GM20431 (cell line): ENCODE measurements around the gene DNAJA3.

Source experiments
- in situ Hi-C: fragments of 300-500 bp; cut with MseI, MboI; formaldehyde crosslinking; loops from one replicate; pipeline ENCODE4 v1.15.0; 2020; ENCODE audit warnings: low sequenced_read_pairs; ENCODE audit not compliant: unreplicated experiment

The DNAJA3 gene

DNA sequence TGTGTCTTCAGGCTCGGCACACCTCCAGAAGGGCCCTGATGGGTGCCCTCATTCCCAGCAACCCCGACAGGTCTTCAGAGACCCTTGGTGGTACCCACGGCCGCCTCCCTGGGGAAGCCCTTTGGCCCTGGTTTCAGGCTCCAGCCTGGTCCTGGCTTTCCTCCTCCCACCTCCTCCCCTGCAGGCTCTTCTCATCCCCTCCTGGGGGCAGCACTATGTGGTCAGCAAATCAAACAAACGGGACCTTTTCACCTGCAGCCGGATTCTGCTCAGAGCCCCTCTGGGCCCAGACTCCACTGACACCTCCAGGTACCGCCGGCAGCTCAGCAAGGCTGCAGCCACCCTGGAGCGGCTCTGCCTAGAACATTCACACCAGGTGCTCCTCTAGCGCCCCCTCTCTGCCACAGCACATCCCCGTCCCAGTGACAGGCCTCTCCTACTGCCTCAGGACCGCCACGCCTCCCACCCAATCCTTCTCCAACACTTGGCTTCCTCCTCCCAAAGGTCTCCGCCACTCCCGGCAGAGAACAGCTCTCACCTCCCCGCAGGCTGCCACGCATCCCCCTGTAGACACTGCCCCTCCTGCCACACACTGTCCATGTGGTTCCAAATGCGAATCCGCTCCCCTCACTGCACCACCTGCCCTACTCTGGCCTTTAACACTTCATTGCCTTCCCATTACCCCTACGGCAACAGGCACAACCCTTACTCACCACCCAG is 21.3 kb upstream of the DNAJA3 start:
- in situ Hi-C loops, result no loop called here

DNA sequence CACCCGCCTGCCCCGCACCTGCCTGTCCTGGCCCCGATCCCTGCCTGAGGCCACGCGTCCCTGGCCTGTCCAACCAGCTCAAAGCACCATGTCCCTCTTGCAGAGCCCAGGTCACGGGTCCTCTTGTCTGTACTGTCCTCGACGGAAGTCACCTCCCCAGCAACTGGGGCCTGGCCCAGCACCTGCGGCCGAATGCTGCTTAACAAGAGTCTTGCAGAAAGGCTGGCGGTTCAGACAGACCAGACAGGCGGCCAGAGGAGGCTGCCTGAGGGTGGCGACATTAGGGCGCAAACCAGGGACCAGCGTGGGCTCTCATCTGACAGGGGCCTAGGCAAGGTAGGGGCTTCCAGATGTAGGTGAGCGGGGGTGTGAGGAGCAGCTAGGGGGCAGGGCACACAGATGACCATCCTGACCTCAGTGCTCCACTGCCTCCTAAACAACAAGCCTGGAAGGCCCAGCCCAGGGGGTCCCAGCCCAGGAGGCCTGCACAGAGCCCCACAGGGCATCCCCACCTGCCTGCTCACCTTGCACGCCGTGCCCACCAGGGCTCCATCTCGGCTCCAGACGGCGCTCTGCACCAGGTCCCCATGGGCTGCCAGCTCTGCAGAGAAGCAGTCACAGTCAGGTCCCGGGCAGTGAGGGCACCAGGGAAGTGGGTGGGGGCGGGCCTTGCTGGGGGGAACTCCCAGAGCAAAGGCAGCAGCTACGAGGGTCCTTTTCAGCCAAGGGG is 20.5 kb upstream of the DNAJA3 start:
- in situ Hi-C loops, result no loop called here

GRCh38 chr16:4407543-4408322 is 17.9 kb upstream of the DNAJA3 start:
- in situ Hi-C loops, result no loop called here

DNA sequence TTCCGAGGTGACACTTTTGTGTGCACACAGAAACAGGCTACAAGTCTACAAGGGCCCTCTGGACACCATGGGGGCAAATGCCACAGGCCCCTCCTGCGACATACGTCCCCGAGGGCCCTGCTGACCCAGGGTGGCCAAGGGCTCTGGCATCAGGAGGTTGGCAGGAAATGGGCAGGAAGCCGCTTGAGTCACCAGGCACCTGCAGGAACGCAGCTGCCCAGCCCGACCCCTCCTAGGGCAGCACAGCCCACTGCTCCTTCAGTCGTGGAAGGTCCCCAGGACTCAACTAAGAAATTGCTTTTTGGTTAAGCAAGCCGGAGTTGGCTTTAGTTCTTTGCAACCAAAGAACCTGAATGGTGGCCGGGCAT is 17.4 kb upstream of the DNAJA3 start:
- in situ Hi-C loops, result no loop called here

DNA sequence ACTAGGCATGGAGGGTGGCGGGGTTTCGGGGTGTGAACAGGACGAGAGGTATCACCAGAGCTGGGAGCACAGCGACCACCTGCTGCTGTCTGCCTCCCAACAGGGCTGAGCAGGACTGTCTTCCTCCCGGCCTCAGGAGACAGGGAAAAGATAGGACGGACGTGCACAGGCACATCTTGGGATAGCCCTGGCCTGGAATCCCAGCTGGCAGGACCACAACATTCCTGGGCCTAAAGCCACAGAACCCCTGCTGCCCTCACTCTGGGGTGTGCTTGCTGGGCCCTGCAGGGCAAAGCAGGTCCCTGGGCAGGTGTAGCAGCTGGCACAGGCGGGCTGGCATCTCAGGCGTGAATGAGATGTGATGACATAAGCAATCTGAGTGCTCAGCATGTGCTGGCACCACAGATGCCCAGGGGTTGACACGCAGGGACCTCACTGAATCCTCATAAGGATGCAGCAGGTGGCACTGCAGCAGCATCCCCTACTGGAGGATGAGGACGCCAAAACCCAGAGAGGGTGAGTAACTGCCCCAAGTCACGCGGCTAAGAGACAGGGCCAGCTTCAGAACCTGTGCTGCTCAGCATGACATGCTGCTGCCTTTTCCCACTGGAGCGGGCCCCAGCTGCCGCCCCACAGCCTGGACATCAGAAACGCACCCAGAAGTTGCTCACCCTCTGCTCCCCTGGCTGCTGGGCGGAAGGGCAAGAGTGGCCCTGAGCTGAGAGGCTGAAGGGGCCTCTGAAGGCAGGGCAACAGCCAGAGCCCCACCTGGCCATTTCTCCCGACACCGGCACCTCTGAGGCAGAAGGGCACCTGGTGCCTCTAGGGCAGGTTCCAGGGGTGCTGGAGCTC is 16.4 kb upstream of the DNAJA3 start:
- in situ Hi-C loops, result no loop called here

GRCh38 chr16:4410335-4411075 is 15.2 kb upstream of the DNAJA3 start:
- in situ Hi-C loops, result no loop called here

- in situ Hi-C loops, result no loop called here
Observed at GRCh38 chr16:4411684-4412083, 14.0 kb upstream of the DNAJA3 start.

- in situ Hi-C loops, result no loop called here
Observed at GRCh38 chr16:4412159-4412558, 13.5 kb upstream of the DNAJA3 start.

DNA sequence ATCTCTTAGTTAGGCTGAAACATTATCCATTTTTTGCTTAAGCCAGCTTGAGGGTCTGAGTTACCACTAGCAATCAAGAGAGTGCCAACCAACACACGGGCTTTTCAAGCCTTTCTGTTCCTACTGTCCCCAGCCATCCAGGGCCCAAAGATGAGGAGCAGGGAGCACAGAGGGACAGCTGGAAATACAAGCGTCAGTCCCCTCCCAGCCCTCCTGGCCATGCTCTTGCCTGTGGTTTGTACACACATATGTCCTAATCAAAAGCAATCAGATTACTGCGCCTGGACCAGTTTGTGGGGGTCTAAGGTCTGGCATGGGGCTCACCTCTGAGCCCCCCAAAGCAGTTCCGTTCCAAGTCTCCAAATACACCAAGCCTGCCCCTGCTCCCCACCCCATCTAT is 12.8 kb upstream of the DNAJA3 start:
- in situ Hi-C loops, result no loop called here

GRCh38 chr16:4414187-4414917 is 11.3 kb upstream of the DNAJA3 start:
- in situ Hi-C loops, result no loop called here

DNA sequence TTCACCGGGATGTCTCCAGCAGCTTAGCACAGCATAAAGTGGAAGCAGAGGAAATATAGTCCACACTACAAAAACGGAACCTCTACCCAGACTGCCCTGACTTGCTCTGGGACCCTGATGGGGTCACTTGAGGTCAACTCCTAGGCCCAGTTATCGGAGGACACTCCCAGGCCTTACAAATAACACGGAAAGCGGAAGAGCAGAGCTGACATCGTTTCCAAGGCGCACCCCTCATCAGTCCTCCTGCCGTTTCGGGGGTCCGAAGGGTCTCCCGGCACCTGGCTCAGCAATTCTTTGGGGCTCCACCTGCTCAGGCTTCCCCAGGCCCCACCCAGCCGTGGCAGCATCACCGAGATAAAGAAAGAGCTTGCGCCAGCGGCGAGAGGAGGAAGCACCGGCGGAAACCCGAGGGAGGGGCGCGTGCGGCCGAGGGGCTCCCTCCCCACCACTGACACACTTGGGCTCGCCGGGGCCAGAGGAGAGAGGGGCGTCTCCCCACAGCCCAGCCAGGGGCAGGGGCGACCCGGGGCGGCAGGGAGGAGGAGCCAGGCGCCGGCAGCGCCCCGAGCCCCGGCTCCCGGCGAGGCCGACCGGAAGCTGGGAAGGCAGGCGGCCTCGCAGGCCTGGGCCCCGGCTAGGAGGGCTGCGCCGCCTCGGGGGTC is 10.0 kb upstream of the DNAJA3 start:
- in situ Hi-C loops, result no loop called here

- in situ Hi-C loops, result no loop called here
Observed at GRCh38 chr16:4416200-4417032, 9.3 kb upstream of the DNAJA3 start, which contains the start of gene CORO7. Gene CORO7, minus strand, starts transcription at chr16:4416596. Its CDS starts 78 bp downstream, at chr16:4416518.

GRCh38 chr16:4419402-4419959 is 6.2 kb upstream of the DNAJA3 start:
- in situ Hi-C loops, result no loop called here

- in situ Hi-C loops, result no loop called here
Observed at GRCh38 chr16:4420505-4421105, 5.1 kb upstream of the DNAJA3 start.

GRCh38 chr16:4426021-4426684 is 485 bp downstream of the DNAJA3 start:
- in situ Hi-C loops, result no loop called here

DNA sequence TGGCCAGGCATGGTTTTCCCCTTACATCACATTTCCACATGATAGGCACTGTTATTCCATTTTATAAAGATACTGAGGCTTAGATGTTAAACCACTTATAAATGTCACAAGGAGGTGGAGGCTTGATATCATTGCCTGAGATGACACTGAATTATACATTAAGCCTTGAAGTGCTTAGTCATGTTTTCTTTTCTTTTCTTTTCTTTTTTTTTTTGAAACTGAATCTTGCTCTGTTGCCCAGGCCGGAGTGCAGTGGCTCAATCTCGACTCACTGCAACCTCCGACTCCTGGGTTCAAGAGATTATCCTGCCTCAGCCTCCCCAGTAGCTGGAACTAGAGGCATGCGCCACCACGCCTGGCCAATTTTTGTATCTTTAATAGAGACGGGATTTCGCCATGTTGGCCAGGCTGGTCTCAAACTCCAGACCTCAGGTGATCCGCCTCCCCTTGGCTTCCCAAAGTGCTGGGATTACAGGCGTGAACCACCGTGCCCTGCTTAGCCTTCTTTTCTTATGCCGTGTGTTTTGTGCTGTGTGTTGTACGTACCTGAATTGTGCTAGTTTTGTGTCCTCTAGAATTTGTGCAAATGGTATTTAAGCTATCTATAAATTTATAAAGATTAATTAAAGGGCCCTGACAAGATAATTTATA is 1.2 kb downstream of the DNAJA3 start:
- in situ Hi-C loops, result no loop called here
